Type B pancreatic cell (in vitro differentiated cells): ENCODE measurements around the gene ARSG. TPM values are rescaled to one million over a fixed set of nuclear protein-coding genes. Genes with fewer than 3 reads are reported as not detected.

Experiments used
- DNase-seq: peaks from one replicate; pipeline ENCODE4 v3.0.0; 2021; ENCODE audit warnings: mixed read lengths; ENCODE audit not compliant: unreplicated experiment; ENCODE audit errors: extremely low spot score
- H3K27ac Mint-ChIP-seq: 2 replicates; pipeline ENCODE4 v1.8.0; 2021; ENCODE audit warnings: mild to moderate bottlenecking, mixed read lengths
- H3K27me3 Mint-ChIP-seq: 2 replicates; pipeline ENCODE4 v1.8.0; 2021; ENCODE audit warnings: mixed read lengths
- H3K36me3 Mint-ChIP-seq: 2 replicates; pipeline ENCODE4 v1.8.0; 2021; ENCODE audit warnings: mixed read lengths
- H3K4me1 Mint-ChIP-seq: one replicate; pipeline ENCODE4 v1.8.0; 2021; ENCODE audit warnings: mixed read lengths; ENCODE audit not compliant: unreplicated experiment
- H3K4me3 Mint-ChIP-seq: 2 replicates; pipeline ENCODE4 v1.8.0; 2021; ENCODE audit warnings: mild to moderate bottlenecking, mixed read lengths
- H3K9me3 Mint-ChIP-seq: 2 replicates; pipeline ENCODE4 v1.8.0; 2021; ENCODE audit warnings: mixed read lengths
- CTCF ChIP-seq: fragments of 200-600 bp; sonication (generic); conservative IDR thresholded peaks from 2 replicates; pipeline ENCODE4 v1.5.0; 2021; ENCODE audit warnings: antibody characterized with exemption, mild to moderate bottlenecking
- total RNA-seq: library from RNA; stranded (reverse); gene quantifications from 2 replicates; pipeline ENCODE4 v1.2.1, GENCODE V29; 2021; ENCODE audit warnings: low replicate concordance

ARSG gene
- total RNA-seq, 1 donor from 2014 or later = 4.1 TPM

DNA sequence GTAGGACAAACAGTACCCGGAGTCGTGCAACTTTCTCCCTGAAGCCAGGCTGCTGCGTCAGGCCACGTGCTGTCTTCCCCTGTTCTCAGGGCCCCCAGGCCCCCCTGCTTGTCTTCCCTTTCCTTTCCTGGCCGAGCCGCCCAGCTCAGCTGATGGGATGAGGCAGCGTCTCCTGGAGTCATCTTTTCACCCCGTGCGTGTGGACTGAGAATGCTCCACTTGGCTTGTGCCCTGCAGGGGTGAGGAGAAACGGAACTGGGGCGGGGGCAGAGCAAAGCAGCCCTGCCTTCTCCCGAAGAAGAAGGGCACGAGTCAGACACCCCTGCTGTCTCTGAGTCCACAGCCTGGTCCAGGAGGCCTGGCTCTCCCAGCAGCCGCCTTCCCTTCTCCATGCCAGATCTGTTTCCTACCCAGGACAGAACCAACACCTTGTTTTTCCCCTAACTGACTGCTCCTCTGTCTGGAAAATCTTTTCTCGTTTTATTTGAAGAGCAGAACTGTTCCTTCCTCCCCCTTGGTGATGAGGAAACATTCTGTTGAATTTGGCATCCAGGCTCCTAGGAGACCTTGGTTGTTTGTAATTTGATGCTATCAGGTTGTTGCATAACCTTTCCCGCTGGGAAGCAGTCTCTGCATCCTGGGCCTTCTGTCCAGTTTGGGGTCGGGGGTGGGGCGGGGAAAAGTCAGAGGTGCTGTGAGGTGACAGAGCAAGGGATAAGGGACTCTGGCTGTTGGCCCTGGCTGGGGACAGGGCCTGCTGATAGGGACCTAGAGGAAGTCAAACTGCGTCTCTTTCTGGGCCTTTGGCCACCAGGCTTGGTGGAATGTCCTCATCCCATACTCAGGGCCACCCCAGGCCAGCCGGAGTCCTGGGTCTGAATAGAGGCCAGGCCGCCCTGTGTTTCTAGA lies 87.2 kb downstream of the ARSG start:
- Mint-ChIP-seq H3K27me3 (no peaks in the 10 kb centered on the region), H3K4me3 (peak overlapping the region; percentile 58), H3K9me3 (no peaks in the 10 kb centered on the region), H3K27ac (peak overlapping the region; percentile 56), H3K36me3 (no peaks in the 10 kb centered on the region), H3K4me1 (peaks cover 30% of the 10 kb centered on the region)
- peak; percentile 71 for DNase-seq
- TF ChIP-seq CTCF = no peak

GRCh38 chr17:68379177-68379510 lies 87.8 kb downstream of the ARSG start:
- Mint-ChIP-seq H3K27ac (no peak overlapping the region), H3K4me1 (peaks cover 36% of the 10 kb centered on the region), H3K4me3 (no peak overlapping the region), H3K36me3 (no peaks in the 10 kb centered on the region), H3K9me3 (no peaks in the 10 kb centered on the region), H3K27me3 (no peaks in the 10 kb centered on the region)
- DNase-seq = no peak
- TF ChIP-seq CTCF = no peak

DNA sequence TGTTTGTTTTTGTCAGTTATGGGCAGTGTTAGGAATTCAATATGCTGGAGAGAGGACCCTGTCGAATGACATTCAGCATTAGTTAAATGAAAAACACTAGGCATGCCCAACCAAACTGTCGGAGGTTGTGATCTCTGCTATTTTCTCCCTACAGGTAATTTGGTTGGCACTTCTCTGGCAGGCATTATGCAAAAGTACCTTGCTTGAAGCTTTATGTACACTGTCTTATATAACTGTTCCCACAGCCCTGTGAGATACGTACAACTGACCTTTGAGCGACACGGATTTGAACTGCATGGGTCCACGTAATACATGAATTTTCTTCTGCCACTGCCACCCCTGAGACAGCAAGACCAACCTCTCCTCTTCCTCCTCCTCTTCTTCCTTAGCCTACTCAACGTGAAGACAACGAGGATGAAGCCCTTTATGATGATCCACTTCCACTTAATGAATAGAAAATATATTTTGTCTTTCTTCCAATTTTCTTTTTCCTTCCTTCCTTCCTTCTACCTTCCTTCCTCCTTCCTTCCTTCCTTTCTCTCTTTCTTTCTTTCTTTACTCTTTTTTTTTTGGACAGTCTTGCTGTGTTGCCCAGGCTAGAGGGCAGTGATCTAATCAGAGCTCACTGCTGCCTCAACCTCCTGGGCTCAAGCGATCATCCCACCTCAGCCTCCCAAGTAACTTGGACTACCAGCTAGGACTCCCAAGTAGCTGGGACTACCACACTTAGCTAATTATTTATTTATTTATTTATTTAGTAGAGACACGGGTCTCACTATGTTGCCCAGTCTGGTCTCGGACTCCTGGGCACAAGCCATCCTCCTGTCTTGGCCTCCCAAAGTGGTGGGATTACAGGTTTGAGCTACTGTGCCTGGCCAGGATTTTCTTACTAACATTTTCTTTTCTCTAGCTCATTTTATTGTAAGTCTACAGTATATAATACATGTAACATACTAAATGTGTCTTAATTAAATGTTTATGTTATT lies 88.7 kb downstream of the ARSG start:
- no peak for TF ChIP-seq CTCF
- Mint-ChIP-seq H3K4me1 (peaks cover 41% of the 10 kb centered on the region), H3K9me3 (no peaks in the 10 kb centered on the region), H3K4me3 (no peak overlapping the region), H3K27ac (no peak overlapping the region), H3K27me3 (no peaks in the 10 kb centered on the region), H3K36me3 (no peaks in the 10 kb centered on the region)
- DNase-seq = no peak

GRCh38 chr17:68381076-68381900 lies 90.0 kb downstream of the ARSG start:
- no peak for DNase-seq
- Mint-ChIP-seq H3K4me1 (peaks cover 41% of the 10 kb centered on the region), H3K9me3 (no peaks in the 10 kb centered on the region), H3K4me3 (no peak overlapping the region), H3K36me3 (no peaks in the 10 kb centered on the region), H3K27me3 (no peaks in the 10 kb centered on the region), H3K27ac (no peak overlapping the region)
- TF ChIP-seq CTCF = no peak

- DNase-seq = no peak
- TF ChIP-seq CTCF = no peak
- no peaks in the 10 kb centered on the region for H3K9me3 Mint-ChIP-seq
- H3K27ac Mint-ChIP-seq = no peak overlapping the region
- no peaks in the 10 kb centered on the region for H3K27me3 Mint-ChIP-seq
- H3K4me3 Mint-ChIP-seq = no peak overlapping the region
- H3K4me1 Mint-ChIP-seq = peaks cover 38% of the 10 kb centered on the region
- H3K36me3 Mint-ChIP-seq = no peaks in the 10 kb centered on the region
Observed at GRCh38 chr17:68382582-68383085, 91.3 kb downstream of the ARSG start.
